ENCODE data around the gene ADCY1.

Gene ADCY1

DNA sequence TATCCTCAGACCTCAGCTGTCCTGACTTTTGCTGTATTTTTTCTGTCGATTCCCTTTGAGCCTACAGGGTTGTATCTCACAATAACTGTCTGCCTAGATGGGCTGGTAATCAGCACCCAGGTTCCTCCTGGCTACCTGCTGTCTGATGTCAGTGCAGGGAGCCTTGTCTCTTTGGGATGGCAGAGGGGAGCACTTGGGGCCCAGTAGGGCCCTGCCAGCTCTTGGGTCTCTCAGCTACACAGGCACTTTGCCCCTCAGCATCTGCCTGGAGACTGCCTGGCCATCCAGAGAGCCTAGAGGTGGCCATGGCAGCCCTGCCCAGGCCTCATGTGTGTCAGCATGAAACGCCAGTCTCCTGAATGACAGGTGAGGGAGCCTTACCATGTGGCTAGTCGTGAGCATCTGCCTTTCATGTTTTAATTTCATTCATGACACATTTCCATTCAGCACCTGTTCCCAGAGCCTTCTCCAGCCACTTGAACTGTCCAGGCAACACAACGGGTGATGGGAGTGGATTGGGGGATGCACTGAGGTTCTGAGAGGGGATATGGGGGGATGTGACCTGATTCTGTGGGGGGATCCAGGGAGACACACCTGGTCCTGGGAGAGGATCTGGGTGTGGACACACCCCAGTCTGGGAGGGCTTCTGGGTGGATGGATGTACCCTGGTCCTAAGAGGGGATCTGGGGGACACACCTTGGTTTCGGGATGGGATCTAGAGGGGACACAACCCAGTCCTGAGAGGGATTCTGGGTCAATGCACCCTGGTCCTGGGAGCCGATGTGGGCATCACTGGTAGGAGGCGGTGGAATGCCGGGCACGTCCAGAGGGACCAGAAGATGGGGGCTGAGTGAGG lies 21.9 kb downstream of the ADCY1 start:
- DNase-seq = no peak

DNA sequence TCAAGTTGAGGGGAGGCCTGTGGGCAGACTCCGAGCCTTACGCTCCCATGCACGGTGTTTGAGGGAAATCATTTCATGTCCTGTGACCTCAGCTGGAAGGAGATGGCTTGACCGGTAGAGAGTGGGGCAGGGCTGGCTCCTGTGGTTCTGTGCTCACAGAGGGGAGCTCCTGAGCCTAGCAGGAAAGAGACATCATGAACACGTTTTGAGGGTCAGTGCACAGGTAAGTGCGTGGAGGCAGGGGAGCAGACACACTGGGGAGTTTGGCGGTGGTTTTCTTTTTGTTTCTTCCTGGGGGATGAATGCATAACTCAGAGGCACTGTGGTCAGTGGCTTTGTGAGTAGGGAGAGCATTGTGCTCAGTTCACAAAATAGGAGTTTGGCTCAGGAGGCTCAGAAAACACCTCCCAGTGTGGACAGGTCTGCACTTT lies 22.5 kb downstream of the ADCY1 start:
- no peak for DNase-seq

DNA sequence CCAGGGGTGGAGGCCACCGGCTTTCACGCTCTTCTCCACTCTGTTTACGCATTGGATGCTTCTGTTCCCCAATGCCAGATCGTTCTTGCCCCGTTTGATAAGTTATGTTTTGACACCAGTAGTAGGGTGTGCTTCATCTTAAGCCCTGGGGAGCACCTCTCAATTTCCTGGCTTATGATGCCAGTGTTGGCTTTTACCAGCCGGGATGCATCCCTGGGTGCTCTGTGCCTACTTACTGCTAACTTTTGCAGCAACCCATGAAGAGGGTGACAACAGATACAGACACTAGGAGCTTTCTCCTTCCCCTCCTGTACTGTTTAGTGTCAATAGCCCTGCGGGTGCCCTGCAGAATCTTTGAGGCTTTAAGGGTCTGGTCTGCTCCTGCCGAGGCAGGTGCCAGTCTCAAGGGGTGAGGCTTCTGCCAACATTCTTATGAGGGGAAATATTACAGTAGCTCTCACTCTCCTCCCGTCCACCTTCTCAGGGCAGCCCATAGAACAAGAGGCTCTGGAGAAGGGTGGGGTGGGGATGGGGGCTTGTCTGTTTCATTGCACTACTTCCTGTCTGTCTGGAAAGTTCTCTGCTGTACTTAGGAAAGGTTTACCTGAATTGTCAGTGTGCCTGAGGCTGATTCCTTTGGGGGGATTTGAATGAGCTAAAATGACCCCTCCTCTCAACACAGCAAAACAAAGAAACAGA lies 23.3 kb downstream of the ADCY1 start:
- no peak for DNase-seq

DNA sequence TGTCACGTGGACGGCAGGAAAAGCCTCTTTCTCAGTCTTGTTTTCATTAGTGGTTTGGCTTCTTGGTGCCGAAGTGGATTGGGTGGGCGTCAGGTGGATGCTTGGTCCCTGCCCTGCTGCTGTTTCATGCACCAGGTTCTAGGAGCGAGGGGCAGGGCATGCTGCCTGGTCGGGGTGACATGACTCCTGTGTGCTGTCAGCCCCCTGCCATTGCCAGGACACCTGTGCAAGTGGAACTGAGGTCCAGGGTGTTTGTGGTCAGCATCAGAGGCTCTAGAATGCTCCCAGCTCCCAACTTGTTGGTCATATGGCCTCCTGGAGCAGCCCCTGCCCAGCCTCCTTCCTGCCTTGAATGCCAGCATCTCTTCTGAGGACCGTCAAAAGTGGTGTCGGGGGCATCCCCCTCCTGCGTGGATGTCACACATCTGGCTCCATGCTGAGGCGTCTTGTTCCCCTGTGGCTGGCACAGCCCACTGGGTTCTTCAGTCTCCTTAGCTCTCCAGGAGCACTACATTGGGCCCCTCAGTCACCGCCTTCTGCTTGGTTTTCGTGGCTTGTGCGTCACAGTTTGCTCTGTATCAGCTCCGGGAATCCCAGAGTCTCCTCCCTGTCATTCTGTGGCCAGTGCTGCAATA lies 24.8 kb downstream of the ADCY1 start:
- no peak for DNase-seq

DNA sequence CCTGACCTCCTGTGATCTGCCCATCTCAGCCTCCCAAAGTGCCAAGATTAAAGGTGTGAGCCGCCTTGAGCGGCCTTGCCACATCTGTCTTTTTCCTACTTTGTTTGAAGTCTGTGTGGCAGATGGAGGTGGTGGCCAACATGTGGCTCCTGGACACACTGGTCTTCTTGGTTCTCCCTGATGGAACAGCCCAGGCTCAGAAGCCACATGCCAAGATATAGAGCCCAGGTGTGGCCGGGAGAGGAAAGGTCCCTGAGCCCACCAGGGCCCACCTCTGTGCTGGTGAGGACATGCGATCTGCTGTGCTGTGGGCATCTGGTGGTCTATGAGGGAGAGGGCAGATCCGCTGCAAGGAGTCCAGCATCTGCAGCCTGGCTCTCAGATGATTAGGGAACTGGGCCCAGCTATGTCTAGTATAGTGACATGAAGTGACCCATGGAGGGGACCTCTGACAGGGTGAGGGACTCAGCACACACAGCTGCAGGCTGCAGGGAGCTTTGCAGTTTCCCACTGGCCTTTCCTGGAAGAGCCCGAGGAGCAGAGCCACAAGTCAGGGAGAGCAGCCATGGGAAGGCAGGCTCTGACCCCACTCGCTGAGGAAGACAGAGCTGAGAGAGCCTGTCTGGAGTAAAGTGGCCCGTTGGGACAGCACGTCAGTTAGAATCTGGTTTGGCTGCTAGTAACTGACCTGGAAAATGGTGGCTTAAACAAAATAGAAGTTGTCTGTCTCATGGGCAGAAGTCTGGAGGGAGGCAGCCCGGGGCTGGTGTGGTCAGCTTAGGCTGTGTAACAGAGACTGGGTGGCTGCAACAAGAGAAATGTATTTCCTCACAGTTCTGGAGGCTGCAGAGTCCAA lies 25.9 kb downstream of the ADCY1 start:
- DNase-seq = no peak

DNA sequence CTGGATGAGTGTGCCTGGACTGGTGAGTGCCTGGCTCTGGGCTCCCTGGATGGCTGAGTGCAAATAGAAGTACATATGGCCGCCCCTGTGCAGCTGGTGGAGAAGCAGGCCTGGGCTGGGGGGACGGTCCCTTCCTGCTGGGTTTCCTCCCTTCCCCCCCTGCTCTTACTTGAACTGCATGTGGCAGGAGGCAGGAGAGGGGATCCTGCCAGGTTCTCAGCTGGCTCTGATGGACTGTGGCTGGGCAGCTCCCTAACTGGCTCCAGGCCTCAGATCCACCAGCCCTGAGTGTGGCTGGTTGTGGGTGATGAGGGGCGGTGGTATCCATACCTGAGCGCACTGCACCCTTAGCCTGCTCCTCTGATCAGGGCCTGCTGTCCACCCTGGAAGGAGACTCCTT lies 26.9 kb downstream of the ADCY1 start:
- DNase-seq = no peak

DNA sequence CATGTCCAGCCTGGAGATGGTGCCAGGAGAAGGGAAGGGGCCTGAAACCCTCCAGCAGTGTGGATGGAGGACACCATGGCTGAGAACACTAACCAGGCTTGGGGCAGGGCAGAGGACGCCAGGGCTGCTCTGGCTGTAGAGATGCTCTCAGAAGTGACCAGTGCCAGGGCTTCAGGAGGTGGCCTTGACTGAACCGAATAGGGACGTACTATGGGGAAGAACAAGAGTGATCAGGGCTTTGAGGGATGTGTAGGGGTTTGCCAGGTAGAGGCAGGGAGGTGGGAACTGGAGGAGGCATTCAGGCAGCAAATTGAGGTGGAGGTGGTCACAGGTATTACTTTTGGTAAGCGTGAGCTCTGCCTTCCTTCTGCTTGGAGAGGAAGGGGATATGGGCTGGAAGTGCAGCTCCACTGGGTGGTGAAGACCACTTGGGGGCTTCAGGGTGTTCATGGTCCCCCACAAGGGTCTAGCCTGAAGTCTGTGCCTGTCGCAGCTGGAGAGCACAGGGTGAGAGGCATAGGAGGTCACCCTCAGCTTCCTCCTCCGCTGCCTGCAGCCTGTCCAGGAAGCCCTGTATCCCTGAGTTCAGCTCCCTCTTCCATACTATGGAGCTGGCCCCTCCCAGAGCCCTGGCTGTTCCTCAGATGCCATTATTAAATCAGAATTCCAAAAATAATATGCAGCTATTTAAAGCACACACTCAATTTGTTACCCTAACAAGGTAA lies 27.8 kb downstream of the ADCY1 start:
- DNase-seq = no peak

DNA sequence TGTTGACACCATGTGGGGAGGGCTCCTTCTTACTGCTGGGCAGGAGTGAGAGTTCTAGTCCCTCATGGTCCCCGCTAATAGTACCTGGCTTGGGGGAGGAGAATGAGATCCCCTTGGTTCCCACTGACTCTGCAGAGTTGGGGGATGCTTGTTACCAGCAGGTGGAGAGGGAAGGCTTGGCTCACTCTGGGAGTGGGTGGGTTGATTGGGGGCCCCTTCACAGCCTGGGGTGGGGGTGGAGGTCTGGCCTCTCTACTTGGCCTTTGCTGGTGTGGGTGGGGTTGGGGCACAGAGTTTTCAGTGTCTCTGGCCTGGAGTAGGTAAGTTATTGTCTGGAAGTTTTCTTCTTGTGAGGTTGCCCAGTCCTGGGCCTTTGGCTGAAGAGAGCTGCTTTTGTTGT lies 31.9 kb downstream of the ADCY1 start:
- no peak for DNase-seq

DNA sequence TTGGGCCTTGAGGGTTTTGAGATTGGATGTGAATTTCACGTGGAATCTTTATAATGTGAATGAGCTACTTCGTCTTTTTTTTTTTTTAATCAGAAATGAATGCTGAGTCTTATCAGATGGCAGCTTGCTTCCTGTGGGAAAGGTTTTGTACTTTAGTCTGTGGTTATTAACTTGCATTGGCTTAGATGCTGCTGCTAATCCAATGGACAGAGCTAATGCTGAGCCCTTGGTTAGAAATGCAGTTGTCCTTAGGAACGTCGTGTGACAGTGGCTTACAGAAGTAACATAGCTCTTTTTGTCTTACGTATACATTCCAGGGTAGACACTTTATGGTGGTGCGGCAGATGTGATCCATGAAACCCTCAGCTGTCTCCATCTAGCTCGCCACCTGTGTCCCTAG lies 32.8 kb downstream of the ADCY1 start:
- DNase-seq = no peak

DNA sequence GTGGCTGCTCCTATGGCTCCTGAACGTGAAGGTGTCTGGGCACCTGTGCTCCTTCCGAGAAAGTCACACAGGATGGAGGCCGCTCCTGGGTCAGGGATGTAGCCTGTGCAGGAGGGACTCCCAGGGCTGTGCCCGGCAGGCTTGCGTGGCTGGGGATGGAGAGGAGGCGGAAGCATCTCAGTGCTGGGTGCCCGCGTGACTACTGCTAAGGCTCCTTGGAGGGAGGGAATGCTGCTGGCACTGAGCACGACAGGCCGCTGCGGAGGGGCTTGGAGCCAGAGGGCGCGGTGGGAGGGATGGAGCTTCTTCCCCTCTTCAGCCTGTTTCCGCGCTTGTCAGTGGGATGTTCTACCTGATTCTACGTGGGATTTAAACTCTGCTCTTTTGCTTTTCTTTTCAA lies 35.0 kb downstream of the ADCY1 start:
- DNase-seq = no peak

DNA sequence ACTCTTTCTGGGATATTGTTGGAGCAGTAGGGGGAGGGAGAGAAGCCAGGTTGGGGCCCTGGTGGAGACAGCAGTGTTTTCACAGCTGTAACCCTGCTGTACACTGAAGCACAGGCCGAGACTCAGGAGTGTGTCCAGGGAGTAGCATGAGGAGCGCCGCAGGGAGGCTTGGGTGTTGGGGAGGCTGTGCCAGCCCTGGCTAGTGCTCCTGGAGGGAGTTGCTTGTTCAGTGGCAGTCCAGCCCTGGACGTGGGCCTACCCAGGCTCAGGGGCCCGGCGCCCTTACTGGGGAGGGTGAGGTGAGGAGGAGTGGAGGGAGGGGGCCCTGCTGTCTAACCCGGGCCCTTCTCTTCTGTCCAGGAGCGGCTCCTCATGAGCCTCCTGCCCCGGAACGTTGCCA lies 35.9 kb downstream of the ADCY1 start:
- no peak for DNase-seq

DNA sequence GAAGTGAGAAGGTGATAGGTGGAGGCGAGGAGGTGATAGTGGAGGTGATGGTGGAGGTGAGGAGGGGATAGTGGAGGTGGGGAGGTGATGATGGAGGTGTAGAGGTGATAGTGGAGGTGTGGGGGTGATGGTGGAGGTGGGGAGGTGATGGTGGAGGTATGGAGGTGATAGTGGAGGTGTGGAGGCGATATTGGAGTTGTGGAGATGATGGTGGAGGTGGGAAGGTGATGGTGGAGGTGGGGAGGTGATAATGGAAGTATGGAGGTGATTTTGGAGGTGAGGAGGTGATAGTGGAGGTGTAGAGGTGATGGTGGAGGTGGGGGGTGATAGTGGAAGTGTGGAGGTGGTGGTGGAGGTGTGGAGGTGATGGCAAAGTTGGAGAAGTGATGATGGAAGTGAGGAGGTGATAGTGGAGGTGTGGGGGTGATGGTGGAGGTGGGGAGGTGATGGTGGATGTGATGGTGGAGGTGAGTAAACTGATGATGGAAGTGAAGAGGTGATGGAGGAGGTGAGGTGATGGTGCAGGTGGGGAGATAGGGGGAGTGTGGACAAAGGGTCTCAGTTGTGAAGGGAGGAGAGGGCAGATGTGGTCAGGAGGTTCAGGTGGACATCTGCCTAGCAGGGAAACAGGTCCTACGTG lies 36.6 kb downstream of the ADCY1 start:
- no peak for DNase-seq

DNA sequence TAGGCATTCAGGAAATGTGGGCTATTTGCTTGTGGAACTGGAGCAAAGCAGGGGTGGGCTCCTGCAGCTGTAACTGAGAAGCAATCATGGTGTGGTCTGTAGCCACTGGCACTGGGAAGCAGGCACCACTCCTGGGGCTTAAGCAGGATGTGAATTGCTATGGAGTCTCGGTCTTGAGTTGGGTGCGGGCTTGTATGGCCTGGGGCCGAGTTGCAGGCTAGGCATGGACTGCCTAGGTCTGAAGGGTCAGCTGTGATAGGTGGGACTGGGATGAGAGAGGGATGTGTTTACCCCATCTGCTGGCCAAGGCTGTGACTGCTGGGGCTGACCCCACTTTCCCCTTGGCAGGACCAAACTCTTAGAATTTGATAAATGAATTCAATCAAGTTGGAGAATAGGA lies 43.0 kb downstream of the ADCY1 start:
- no peak for DNase-seq

DNA sequence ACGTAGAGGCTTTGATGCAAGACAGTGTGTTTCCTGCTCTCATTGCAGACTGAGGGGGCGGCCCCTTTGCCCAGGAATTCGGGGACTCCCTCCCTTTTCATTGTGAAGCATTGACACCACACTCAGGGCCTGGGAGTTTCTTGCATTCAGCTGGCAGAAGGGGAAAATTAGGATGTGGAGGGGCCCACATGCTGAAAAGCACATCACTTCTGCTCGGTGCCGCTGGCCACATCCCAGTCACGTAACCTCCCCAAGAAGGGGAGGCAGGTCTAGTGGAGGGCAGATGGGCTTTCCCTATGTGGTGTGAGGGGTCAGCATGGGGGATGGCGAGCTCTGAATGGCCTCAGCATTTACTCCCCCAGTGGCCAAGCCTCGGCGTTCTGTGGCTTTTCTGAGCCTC lies 47.9 kb downstream of the ADCY1 start:
- DNase-seq = no peak

DNA sequence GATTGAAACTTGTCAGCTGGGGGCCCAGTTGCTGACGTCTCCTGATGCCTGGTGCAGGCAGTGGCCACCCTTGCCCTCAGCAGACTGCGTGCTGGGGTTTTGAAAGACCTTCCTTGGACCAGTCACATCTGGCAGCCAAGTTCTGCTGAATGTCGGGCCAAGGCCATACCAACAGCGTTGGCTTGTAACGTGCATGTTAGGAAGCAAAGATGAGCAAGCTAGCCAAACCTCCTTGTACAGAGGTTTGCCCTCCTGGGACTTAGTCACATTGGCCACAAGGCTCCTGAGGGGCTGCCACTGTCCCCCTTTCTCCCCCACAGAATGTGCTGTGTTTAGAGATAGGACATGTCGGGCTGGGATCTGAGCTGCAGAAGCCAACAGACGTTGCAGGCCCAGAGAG lies 49.0 kb downstream of the ADCY1 start:
- DNase-seq = no peak

DNA sequence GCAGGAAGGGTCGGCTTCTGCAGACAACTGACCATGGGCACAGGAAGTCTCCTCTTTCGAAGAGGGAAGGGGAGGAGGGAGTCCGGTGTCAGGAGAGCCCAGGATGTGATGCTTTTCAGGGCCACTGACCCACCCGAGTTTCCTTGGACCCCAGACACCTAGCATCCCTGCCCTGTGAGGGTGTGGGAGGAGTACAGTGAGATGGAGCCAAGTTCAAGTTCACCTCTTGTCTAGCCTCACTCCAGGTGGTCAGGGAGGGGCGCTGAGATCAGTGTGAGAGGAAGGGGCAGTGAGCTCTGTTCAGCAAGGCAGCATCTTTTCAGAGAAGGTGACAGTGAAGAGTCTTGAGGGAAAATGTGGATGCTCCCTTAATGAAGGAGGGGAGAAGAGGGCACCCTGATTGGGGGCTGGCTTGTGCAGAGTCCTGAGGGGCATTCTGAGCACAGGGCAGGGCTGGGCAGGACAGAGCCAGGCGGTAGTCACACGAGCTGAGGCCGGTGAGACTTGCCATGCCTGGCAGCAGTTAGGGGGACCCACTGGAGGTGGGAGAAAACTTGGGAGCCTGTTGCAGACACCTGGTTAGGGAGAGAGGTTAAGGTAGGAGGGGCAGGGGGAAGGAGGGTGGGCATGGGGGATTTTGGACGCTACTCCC lies 49.7 kb downstream of the ADCY1 start:
- DNase-seq = no peak

DNA sequence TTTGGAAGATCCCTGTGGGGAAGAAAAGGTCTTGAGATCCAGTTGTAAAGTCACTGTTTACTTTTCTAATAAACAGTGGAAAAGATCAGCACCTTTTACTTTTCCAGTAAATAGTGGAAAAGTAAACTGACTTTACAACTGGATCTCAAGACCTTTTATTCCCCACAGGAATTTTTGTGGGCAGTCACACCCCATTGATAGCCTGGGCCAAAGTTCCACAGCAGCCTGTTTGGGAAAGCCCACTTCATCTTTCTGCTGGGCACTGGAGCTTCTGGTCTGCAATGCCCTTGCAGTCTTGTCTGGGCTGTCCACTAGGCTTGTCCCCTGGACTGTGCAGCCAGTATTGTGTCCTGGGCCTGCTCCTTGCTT lies 50.2 kb downstream of the ADCY1 start:
- no peak for DNase-seq

DNA sequence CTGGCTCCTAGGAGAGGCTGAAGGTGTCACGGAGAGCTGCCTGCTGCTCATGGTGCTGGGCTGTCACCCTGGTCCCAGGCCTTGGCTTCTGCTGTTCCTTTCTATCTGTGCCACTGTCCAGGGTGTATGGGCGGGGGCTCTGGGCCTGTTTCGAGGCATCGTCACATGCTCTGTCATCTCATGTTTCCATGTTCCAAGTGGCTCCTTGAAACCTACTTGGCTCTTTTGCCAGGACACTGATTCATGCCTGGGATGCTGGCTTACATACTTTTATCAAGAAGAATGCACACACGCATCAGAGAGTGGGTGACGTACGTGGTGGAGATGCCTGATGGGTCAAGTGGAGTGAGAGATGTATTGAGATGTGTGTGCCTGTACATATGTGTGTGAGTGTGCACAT lies 50.9 kb downstream of the ADCY1 start:
- no peak for DNase-seq

DNA sequence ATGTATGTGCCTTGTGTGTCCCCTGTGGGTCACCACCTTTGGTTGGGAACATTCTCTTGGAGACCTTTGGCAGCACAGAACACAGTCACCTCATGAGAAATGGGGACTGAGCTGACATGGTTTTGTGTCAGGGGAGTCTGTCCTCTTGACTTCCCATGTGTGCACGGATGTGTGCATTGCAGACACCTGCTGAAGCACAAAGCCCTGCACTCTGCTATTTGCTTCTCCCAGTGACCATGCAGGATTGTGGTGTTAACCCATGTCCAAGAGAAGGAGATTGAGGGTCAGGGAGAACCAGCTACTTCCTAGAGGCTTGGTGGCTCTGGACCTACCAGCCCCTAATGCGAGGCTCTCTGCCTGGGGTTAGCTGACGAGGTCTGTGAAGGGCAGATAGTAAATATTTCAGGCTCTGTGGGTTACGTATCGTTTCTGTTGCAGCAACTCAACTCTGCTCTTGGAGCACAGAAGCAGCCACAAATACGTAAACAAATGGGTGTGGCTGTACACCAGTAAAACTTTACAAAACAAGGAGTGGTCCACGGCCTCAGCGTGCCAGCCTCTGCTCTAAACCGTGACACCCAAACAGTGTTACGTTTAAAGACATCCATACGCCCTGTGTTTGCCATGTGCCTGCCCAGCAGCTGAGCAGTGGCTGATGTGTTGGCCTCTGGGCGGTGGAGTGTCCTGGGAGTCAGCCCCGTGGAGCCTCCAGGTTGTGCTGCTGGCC lies 51.7 kb downstream of the ADCY1 start:
- DNase-seq = no peak
